Naive thymus-derived CD4-positive, alpha-beta T cell (primary cell): ENCODE measurements around the gene DNAH1. TPM values are rescaled to one million over a fixed set of nuclear protein-coding genes. Genes with fewer than 3 reads are reported as not detected.

Source experiments
- microRNA-seq: library from miRNA; unstranded; fragments of <30 nt; microRNA quantifications from one replicate; pipeline ENCODE4 v1.2.0, GENCODE V29; 2022; ENCODE audit warnings: borderline microRNAs expressed
- polyA plus RNA-seq, 2 donors: library from polyadenylated mRNA; unstranded; fragments of 300-500 nt; fragmentation: Illumina TruSeq; gene quantifications; one replicate each; pipeline ENCODE4 v1.2.3, GENCODE V29; 2021
- total RNA-seq, 6 experiments: library from RNA in 5 of 6; stranded (reverse) in 5 of 6; gene quantifications; 1 replicate in 5 of 6; 2 replicates in 1 of 6; pipeline ENCODE4 v1.2.3 and lab custom pipeline; 2021 to 2026

Gene DNAH1
- total and polyA plus RNA-seq, 7 experiments from 2014 or later = 0.35 to 69.2 (median 48.2) TPM

Small RNA genes within 50 kb of the gene (microRNA-seq; reads per million reads assigned to microRNA genes)
- not detected for gene MIR135A1
- 436,790 reads per million, percentile 100 among the genes with 10 or more reads in this experiment for gene MIRLET7G

Other genes with a start within 250 kb of the DNAH1 start
- gene POC1A, start 161.9 kb upstream of the DNAH1 start, total RNA-seq = 10 to 100 TPM in 1 of 5 experiments, 1 to 10 TPM in 2, under 1 TPM in 2; 0.58 to 19.7 (median 1.2) TPM
- gene POC1A, start 161.9 kb upstream of the DNAH1 start, polyA plus RNA-seq = 1 to 10 TPM; 1.8 to 2.5 TPM
- 10 to 100 TPM; 12.6 to 74.3 (median 27.4) TPM for gene ALAS1, start 118.2 kb upstream of the DNAH1 start, total RNA-seq
- 10 to 100 TPM; 18.7 to 37.6 TPM for gene ALAS1, start 118.2 kb upstream of the DNAH1 start, polyA plus RNA-seq
- 1 to 10 TPM in 3 of 5 experiments, under 1 TPM in 2; 0.27 to 2.5 (median 1.6) TPM for gene TLR9, start 90.7 kb upstream of the DNAH1 start, total RNA-seq
- under 1 TPM in 1 of 2 donors, not detected in 1; 0.16 TPM for gene TLR9, start 90.7 kb upstream of the DNAH1 start, polyA plus RNA-seq
- gene TWF2, start 77.2 kb upstream of the DNAH1 start, total RNA-seq = 100 to 1,000 TPM in 1 of 5 experiments, 10 to 100 TPM in 4; 38.7 to 110 (median 63.7) TPM
- gene TWF2, start 77.2 kb upstream of the DNAH1 start, polyA plus RNA-seq = 100 to 1,000 TPM; 104 to 147 TPM
- gene PPM1M, start 70.6 kb upstream of the DNAH1 start, total RNA-seq = 10 to 100 TPM; 55.8 to 81.0 (median 74.5) TPM
- 100 to 1,000 TPM in 1 of 2 donors, 10 to 100 TPM in 1; 68.8 to 135 TPM for gene PPM1M, start 70.6 kb upstream of the DNAH1 start, polyA plus RNA-seq
- 100 to 1,000 TPM; 112 to 161 (median 135) TPM for gene WDR82, start 37.7 kb upstream of the DNAH1 start, total RNA-seq
- 100 to 1,000 TPM; 127 to 181 TPM for gene WDR82, start 37.7 kb upstream of the DNAH1 start, polyA plus RNA-seq
- 10 to 100 TPM; 24.3 to 38.3 (median 32.8) TPM for gene GLYCTK, start 28.5 kb upstream of the DNAH1 start, total RNA-seq
- 10 to 100 TPM in 1 of 2 donors, 1 to 10 TPM in 1; 8.0 to 15.5 TPM for gene GLYCTK, start 28.5 kb upstream of the DNAH1 start, polyA plus RNA-seq
- 100 to 1,000 TPM in 2 of 5 experiments, 10 to 100 TPM in 3; 86.7 to 116 (median 92.5) TPM for gene BAP1, start 93.7 kb downstream of the DNAH1 start, total RNA-seq
- gene BAP1, start 93.7 kb downstream of the DNAH1 start, polyA plus RNA-seq = 10 to 100 TPM; 13.6 to 26.6 TPM
- 10 to 100 TPM; 13.7 to 18.7 (median 15.5) TPM for gene PHF7, start 94.3 kb downstream of the DNAH1 start, total RNA-seq
- 1 to 10 TPM; 7.6 to 8.9 TPM for gene PHF7, start 94.3 kb downstream of the DNAH1 start, polyA plus RNA-seq
- gene SEMA3G, start 128.8 kb downstream of the DNAH1 start, total RNA-seq = under 1 TPM in 2 of 5 experiments, not detected in 3; 0.10 to 0.24 TPM
- gene SEMA3G, start 128.8 kb downstream of the DNAH1 start, polyA plus RNA-seq = not detected
- gene TNNC1, start 137.7 kb downstream of the DNAH1 start, total RNA-seq = 1 to 10 TPM; 2.2 to 8.4 (median 6.5) TPM
- 1 to 10 TPM in 1 of 2 donors, under 1 TPM in 1; 0.73 to 1.5 TPM for gene TNNC1, start 137.7 kb downstream of the DNAH1 start, polyA plus RNA-seq
- 100 to 1,000 TPM in 4 of 5 experiments, 10 to 100 TPM in 1; 86.8 to 210 (median 162) TPM for gene NISCH, start 139.3 kb downstream of the DNAH1 start, total RNA-seq
- gene NISCH, start 139.3 kb downstream of the DNAH1 start, polyA plus RNA-seq = 10 to 100 TPM; 21.4 to 35.0 TPM
- gene STAB1, start 179.0 kb downstream of the DNAH1 start, total RNA-seq = 100 to 1,000 TPM in 1 of 5 experiments, 10 to 100 TPM in 3, under 1 TPM in 1; 0.27 to 122 (median 26.1) TPM
- not detected for gene STAB1, start 179.0 kb downstream of the DNAH1 start, polyA plus RNA-seq
- 10 to 100 TPM in 1 of 5 experiments, 1 to 10 TPM in 4; 2.1 to 23.0 (median 3.9) TPM for gene NT5DC2, start 217.5 kb downstream of the DNAH1 start, total RNA-seq
- gene NT5DC2, start 217.5 kb downstream of the DNAH1 start, polyA plus RNA-seq = 1 to 10 TPM in 1 of 2 donors, not detected in 1; 1.3 TPM
- 10 to 100 TPM in 3 of 5 experiments, 1 to 10 TPM in 2; 5.4 to 11.9 (median 10.7) TPM for gene UQCC5, start 220.3 kb downstream of the DNAH1 start, total RNA-seq
- 10 to 100 TPM; 24.3 to 28.2 TPM for gene UQCC5, start 220.3 kb downstream of the DNAH1 start, polyA plus RNA-seq